Ramos (cell line): Measurements from ENCODE around the gene RPL13A.
"Not testable (repeated sequence)": the region's sequence is repeated elsewhere in the genome, so short reads cannot be mapped to it uniquely, and the experiment has no call there.

Source experiments
- in situ Hi-C: fragments of 300-500 bp; cut with MboI; formaldehyde crosslinking; loops from one replicate; pipeline ENCODE4 v1.14.3; 2022; ENCODE audit warnings: low sequenced_read_pairs; ENCODE audit not compliant: unreplicated experiment

The RPL13A gene

GRCh38 chr19:49487277-49488045 is at the start of gene RPL13A:
TSS of gene RPL13A (plus strand) at chr19:49487608. CDS start at chr19:49487630, 22 bp downstream.
- in situ Hi-C loops = no loop called here

DNA sequence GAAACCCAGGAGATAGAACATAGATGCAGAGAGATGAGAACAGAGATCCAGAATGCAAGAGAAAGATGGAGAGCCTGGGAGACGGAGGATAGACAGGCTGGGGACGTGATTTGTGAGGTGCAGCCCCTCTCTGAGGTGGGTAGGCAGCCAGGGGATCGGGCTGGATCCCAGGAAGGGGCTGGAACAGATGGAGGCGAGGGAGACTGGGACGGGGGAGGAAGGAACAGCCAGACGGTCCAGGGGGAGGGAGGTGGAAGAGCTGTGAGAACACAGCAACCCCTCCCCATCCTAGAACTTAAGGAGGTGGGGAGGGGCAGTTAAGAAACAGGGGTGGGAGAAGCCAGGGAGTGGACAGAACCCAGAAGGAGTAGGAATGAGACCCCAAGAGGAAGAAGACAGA is 49.1 kb upstream of the RPL13A start:
- in situ Hi-C loops = loop anchor here (5.0 kb wide), 1 partner anchor 46 kb away; no protein-coding TSS in a partner anchor

DNA sequence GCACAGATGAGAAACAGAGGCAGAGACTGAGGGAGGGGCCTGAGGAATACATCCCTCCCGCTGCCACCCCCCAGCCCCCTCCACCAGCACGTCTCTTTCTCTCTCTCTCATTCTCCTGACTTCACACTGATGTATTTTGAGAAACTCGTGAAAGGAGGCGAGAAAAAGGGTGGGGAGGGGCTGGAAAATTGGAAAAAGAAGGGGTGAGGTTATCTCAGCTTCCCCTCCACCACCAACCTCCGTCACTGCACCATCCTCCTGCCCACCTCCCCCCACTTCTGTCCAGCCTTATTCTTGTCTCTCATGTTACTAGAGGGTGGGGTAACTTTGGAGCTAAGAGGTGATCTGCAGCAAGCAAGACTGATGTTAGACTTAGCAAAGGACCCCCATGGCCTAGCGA is 47.6 kb upstream of the RPL13A start:
- in situ Hi-C loops = loop anchor here (5.0 kb wide), 1 partner anchor 48 kb away; no protein-coding TSS in a partner anchor

GRCh38 chr19:49440439-49441209 is 46.8 kb upstream of the RPL13A start:
- in situ Hi-C loops = no loop called here

DNA sequence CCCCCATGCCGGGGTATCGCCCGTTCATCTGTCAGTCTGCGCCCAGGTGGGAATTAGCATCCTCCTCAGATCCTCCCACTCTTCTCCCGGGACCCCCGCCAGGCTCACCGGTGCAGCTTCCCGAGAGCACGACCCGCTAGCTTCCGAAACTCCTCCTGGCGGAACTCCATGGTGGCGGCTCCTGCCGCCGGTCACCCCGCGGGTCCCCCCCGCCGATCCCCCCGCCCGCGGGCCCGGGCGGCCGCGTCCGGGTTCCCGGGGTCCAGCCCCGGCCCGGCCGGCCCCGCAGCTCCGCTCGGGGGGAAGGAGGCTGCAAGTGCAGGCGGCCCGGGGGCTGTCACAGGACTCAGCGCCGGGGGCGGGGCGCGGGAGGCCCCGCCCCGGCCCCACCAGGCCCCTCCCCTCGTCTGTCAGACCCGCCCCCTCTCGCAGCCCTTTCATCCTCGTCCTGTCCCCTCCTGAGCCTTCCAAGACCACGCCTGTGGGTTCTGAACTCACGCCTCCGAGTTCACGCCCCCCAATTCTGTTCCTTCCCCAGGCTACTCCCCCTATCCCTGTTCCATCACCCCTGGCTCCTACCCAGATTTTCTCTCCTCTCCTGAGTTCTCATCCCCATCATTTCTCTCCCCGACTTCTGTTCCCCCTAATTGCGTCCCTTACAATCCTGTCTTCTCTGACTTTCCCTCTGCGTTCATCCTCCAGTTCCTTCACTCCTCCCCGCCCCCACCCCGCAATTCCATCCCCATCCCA is 46.0 kb upstream of the RPL13A start, which contains the start of gene SLC17A7:
SLC17A7 (minus strand) TSS at position 318 of the 750 bp plus-strand sequence; CDS start at position 170, 148 bp downstream.
- in situ Hi-C loops = no loop called here

DNA sequence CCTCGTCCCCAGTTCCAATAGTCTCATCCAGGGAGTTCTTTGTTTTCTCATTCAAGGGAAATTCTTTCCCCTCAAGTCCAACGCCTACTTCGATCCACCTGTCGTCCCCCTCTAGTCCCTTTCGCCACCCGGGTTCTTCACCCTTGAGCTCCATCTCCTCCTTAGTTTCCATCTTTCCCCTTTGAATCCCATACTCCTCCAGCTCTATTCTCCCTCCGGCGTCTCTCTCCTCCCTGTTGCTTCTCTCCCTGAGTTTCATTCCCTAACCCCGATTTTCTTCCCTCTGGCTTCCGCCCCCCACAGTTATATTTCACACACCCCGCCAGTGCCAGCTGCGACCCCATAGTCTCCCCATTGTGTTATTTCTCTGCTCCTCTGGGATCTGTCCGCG is 45.5 kb upstream of the RPL13A start:
- in situ Hi-C loops = no loop called here

DNA sequence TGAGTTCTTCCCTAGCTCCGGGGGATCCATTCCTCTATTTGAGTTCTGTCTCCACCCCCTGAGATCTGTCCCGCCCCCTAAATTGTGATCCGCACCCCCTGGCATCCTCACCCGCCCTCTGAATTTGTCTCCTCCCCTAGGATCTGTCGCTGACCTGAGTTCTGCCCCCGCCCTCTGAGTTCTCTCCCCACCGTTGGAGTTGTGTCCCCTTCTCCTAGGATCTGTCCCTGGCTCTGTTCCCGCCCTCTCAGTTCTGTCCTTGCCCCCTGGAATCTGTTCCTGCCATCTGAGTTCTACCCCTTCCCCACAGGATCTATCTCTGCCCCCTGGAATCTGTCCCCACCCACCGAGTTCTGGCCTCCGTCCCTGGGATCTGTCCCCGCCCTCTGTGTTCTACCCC is 45.1 kb upstream of the RPL13A start:
- in situ Hi-C loops = no loop called here

DNA sequence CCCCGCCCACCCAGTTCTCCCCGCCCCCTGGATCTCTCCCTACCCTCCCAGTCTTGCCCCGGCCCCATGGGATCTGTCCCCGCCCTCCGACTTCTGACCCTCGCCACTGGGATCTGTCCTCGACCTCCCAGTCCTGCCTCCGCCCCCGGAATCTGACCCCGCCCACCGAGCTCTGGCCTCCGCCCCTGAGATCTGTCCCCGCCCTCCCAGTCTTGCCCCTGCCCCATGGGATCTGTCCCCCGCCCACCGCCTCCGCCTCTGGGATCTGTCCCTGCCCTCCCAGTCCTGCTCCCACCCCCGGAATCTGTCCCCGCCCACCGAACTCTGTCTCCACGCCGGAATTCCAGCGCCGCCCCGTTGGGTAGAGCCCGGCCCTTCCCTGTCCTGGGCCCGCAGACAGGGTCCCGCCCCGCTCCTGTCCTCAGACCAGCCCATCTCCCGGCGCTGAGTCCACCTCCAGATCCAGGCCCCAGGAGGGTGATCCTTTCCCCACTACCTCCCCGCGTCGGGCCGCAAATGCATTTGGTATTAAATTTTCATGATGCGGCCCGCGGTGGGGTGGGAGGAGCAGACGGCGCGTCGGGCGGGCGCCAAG is 44.5 kb upstream of the RPL13A start:
- in situ Hi-C loops = no loop called here

DNA sequence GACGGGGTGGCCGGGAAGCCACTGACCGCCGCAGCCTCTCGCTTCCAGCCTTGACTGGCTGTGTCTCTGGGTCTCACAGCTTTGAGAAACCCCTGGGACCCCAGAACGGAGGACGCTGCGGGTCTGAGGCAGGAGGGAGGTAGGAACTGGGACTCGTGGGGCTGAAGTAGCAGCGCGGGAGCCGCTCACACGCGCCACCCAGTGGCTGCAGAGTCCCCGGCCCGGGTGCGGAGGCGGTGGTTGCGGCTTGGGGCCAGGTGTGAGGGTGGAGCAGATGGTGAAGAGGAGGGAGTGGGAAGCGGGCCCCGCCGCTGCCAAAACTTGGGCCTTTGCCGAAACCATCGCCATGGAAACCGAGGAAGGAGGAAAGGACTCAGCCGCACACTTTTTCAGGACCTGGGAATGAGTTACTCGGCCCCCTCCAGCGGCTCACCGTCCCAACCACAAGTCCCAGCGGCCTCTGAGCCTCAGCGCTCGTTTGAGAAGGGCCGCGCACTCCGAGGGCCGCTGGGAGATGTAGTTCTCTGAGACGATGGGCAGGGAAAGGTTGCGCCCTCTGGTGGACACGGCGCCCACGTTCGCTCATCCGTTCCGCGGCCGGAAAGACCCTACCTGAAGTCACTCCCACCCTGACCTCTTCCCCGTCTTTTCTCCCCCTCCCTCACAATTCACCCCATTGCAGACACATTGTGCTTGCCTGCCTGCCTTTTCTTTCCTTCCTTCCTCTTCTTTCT is 43.9 kb upstream of the RPL13A start:
- in situ Hi-C loops = no loop called here

DNA sequence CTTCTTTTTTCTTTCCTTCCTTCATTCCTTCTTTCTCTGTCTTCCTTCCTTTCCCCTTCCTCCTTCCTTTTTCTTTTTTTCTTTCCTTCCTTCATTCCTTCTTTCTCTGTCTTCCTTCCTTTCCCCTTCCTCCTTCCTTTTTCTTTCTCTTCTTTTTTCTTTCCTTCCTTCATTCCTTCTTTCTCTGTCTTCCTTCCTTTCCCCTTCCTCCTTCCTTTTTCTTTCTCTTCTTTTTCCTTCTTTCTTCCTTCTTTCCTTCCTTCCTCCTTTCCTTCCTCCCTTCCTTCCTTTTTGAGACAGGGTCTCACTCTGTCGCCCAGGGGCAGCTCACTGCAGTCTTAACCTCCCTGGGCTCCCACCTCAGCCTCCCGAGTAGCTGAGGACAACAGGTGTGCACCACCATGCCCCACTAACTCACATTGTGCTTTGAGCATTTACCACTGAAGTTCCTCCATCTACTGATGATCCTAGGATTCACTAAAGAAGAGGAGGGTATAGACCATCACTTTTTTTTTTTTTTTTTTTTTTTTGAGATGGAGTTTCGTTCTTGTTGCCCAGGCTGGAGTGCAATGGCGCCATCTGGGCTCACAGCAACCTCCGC is 43.2 kb upstream of the RPL13A start:
- in situ Hi-C loops = not testable (repeated sequence)

DNA sequence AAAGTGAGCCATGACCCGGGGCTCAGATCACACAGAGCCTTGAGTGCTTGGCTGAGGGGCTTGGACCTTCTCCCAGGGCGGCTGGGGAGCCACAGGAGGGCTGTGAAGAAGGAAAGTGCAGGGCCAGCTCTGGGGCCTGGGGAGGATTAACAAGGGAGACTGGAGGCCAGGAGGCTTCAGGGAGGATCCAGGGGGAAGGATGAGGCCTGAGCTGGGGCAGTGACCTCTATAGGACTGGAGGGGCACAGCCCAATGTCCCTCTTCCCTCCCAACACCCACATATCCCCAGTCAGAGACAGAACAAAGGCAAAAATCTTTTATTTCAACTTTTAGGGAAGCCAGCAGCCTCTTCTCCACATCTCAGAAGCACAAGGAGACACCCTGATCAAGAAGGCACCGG is 41.4 kb upstream of the RPL13A start:
- in situ Hi-C loops = no loop called here

DNA sequence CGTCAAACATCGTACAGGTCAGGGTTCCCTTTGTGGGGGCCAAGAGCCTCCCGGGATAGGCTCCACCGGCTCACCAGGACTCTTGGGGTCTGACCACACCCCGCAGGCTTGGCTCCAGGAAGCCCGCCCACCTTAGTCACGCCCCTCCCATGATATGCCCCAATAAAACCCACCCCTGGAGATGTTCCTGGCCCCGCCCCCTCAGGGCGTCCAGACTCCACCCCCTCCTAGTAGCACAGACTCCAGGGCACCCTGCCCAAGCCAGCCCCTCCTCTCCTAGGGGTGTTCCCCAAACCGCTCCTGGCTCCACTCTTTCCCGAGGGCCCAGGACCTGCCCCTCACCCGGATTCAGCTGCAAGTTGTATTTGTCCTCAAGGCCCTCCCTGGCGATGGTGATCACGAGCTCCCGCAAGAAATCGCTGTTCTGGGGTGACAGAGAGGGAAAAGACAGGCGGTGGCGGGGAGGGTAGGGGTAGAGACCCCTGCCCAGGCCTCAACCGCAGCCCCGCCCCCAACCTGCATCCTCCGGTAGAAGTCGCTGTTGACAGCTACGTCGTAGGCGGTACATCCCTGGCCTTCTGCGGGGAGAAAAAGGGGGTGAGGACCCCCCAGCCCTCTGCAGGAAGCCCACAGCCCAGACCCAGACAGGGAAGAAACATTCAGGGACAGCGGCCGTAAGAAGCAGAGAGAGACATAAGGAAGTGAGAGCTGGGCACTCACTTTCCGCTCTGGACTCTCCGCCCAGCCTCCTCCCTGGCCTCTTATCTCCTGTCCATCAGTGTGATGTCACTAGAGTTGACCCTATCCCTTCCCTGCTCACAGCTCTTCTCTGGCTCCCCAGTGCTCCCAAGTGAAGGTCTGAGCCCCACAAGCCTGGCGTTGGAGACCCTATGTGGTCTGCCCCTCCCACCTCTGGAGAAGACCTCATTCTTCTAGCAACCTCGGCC is 39.6 kb upstream of the RPL13A start:
- in situ Hi-C loops = no loop called here

GRCh38 chr19:49448432-49448786 is 39.0 kb upstream of the RPL13A start:
- in situ Hi-C loops = no loop called here

- in situ Hi-C loops = no loop called here
Observed at GRCh38 chr19:49450405-49450804, 37.0 kb upstream of the RPL13A start.

DNA sequence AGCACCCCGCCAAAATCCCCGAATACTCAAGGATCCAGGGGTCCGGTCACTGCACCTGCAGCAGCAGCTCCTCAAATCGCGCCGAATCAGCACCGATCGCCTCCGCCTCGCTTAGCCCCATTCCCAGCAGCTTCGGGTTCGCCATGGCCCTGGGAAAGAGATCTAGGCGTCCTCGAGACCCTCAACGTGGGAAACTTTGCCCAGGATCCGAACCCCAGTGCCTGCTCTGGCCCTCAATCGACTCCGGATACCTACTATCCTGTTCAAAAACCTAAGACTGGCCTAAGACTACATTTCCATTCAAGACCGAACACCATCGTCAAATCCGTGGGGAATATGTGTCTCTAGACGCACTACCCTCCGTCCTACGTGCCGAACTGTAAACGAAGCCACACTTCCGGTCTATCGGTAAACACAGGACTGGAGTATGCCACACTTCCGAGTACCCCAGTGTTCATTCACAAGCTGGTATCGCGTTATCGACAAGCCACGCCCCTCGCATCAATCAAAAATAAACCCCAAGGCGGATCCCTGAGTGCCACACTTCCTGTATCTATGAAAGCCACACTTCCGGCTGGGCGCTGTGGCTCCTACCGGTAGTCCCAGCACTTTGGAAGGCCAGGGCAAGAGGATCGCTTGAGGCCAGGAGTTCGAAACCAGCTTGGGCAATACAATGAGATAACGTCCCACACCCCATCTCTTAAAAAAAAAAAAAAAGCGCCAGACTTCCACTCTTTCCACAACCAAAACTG is 35.8 kb upstream of the RPL13A start, which contains the start of gene PIH1D1:
PIH1D1 (minus strand) TSS at position 385 of the 752 bp plus-strand sequence; CDS start at position 145, 240 bp downstream.
- in situ Hi-C loops = no loop called here

DNA sequence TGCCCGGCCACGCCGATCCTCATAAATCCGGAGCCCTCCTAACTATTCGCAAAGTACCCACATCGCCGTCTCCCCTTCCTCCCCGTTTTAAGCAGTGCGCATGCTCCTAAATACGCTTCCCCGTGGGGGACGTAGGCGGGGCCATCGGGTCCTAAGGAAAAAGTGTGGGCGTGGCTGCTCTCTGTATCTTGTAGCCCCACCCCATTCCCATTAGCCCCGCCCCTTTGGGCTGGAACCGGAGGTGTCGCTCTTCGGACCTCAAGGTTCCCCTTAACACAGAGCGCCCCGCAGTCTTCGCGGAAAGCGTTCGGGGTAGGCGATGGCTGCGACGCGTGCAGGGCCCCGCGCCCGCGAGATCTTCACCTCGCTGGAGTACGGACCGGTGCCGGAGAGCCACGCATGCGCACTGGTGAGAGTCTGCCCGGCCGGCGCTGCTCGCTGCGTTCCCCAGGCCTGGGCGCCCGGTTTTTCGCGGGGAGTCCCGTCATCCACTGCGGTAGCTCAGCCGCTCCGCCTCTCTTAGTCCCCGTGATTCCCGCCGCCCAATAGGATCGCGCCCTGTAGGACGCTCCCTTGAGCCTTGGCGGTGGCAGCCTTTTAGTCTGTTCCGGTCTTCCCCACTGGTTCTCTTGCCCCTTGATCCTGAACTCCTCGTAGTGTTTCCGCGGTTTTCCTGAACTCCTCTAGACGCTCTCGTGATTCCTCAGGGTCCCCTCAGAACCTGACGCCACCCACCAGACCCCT is 34.2 kb upstream of the RPL13A start, which contains the start of gene ALDH16A1:
ALDH16A1 (plus strand) TSS at position 213 of the 744 bp plus-strand sequence; CDS start at position 320, 107 bp downstream.
- in situ Hi-C loops = no loop called here
